Esophagus squamous epithelium (tissue), 4 donors: ENCODE results near the gene PIGR.

Source experiments
- POLR2A ChIP-seq, 4 donors: fragments of 450-650 bp; IDR thresholded peaks; one replicate each; pipeline ENCODE4 v1.6.1; 2017; ENCODE audit warnings: antibody characterized with exemption in 4 of 4, mild to moderate bottlenecking in 4 of 4, moderate library complexity in 3 of 4
- TF ChIP-seq, protein P1 (sequence below), 6 experiments: fragments of 450-650 bp in 4 of 6; fragments of 200-600 bp in 2 of 6; sonication (generic) in 2 of 6; IDR thresholded peaks; one replicate each; pipeline ENCODE4 v1.5.1; 2016 to 2019; ENCODE audit warnings: antibody characterized with exemption in 6 of 6, mild to moderate bottlenecking in 4 of 6, moderate library complexity in 4 of 6

DNA sequence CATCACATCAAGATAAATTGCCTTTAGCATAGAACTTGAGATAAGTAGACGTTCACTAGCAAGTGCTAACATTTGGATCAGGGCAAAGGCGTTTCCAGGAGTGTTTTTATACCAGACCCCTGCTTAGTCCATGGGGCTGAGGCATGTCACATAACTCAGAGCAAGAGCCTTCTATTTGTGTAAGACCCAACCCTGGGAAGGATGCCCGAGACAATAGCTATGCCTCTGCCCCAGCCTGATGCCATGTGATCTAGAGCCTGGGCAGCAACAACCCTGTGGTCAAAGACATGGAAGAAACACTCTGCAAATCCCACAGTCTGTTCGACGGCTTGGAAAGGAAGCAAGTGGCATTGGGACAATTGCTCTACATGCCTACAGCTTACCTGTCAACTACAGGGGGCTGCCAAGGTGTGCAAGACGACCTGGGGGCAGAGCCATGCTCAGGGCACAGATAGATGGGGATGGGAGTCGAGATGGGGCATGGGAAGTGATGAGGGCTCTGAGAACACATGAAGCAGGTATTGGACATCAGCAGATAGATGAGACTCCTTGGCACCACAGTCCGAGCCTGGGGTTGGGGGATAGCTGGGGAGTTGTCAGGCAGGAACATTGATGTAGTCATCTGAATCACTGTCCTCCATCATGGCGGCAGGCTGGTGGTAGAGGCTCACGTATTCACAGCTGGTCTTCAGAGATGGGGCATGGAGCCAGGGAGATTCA, 41.7 kb downstream of the PIGR start:
- TF ChIP-seq, protein P1, sequence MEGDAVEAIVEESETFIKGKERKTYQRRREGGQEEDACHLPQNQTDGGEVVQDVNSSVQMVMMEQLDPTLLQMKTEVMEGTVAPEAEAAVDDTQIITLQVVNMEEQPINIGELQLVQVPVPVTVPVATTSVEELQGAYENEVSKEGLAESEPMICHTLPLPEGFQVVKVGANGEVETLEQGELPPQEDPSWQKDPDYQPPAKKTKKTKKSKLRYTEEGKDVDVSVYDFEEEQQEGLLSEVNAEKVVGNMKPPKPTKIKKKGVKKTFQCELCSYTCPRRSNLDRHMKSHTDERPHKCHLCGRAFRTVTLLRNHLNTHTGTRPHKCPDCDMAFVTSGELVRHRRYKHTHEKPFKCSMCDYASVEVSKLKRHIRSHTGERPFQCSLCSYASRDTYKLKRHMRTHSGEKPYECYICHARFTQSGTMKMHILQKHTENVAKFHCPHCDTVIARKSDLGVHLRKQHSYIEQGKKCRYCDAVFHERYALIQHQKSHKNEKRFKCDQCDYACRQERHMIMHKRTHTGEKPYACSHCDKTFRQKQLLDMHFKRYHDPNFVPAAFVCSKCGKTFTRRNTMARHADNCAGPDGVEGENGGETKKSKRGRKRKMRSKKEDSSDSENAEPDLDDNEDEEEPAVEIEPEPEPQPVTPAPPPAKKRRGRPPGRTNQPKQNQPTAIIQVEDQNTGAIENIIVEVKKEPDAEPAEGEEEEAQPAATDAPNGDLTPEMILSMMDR (IDR thresholded peaks at IDR 0.05): no peak
- TF ChIP-seq POLR2A (IDR thresholded peaks at IDR 0.05): no peak
